ENCODE data around the gene ZC2HC1B. TPM values are rescaled to one million over a fixed set of nuclear protein-coding genes. Genes with fewer than 3 reads are reported as not detected.

The ZC2HC1B gene
- total and polyA plus RNA-seq, 4 donors: 0.28 TPM; not detected in 3

DNA sequence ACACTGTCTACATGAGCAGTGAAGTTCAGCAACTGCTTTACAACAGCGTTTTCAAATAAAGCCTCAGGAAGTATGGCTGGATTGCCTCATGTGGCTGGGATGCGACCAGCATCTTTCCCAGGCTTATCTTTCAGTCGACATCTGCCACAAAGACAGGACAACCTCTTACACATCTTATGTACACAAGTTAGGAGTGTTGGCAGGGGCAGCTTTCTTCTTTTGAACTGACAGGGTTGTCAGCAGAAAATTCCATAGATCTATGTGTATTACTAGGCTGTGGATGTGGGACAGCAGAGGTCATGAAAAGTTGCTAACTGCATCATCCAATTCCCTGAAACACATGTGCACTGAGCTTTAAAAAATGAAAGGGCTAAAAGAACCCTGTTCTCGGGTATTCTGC is 95.7 kb downstream of the ZC2HC1B start:
- Histone ChIP-seq H3K4me1 (ENCODE audit: control insufficient read depth in 5 of 5, insufficient read depth in 5 of 5, low read length in 5 of 5) (peaks cover 0 to 69% (median 48%) of the 10 kb centered on the region in 5 donors), H3K27me3 (ENCODE audit: control insufficient read depth in 3 of 3, insufficient read depth in 3 of 3, low read length in 2 of 3) (no peaks in the 10 kb centered on the region), H3K9me3 (ENCODE audit: control insufficient read depth in 4 of 4, insufficient read depth in 3 of 4, low read length in 3 of 4) (no peaks in the 10 kb centered on the region), H3K4me3 (no peak overlapping the region), H3K36me3 (ENCODE audit: control insufficient read depth in 4 of 4, insufficient read depth in 4 of 4, low read length in 4 of 4) (peaks cover 0 to 3% (median 0%) of the 10 kb centered on the region in 4 donors), H3K9ac (ENCODE audit: insufficient read depth in 1 of 2, low read length in 2 of 2) (no peak overlapping the region), H3K27ac (ENCODE audit: low read depth in 1 of 2, low read length in 1 of 2) (peak overlapping the region in 1 of 2 donors; percentile 10)
- TF ChIP-seq, protein P1, sequence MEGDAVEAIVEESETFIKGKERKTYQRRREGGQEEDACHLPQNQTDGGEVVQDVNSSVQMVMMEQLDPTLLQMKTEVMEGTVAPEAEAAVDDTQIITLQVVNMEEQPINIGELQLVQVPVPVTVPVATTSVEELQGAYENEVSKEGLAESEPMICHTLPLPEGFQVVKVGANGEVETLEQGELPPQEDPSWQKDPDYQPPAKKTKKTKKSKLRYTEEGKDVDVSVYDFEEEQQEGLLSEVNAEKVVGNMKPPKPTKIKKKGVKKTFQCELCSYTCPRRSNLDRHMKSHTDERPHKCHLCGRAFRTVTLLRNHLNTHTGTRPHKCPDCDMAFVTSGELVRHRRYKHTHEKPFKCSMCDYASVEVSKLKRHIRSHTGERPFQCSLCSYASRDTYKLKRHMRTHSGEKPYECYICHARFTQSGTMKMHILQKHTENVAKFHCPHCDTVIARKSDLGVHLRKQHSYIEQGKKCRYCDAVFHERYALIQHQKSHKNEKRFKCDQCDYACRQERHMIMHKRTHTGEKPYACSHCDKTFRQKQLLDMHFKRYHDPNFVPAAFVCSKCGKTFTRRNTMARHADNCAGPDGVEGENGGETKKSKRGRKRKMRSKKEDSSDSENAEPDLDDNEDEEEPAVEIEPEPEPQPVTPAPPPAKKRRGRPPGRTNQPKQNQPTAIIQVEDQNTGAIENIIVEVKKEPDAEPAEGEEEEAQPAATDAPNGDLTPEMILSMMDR (IDR thresholded peaks at IDR 0.05; ENCODE audit: control extremely low read depth, extremely low read depth): no peak
- WGBS, 2 donors: 47 to 51% methylated on average over 4 of the region's 4 CpGs
- DNase-seq (peak; percentile 57 to 72 (median 72)), ATAC-seq (ENCODE audit: insufficient read depth, low FRiP score) (no peak)

DNA sequence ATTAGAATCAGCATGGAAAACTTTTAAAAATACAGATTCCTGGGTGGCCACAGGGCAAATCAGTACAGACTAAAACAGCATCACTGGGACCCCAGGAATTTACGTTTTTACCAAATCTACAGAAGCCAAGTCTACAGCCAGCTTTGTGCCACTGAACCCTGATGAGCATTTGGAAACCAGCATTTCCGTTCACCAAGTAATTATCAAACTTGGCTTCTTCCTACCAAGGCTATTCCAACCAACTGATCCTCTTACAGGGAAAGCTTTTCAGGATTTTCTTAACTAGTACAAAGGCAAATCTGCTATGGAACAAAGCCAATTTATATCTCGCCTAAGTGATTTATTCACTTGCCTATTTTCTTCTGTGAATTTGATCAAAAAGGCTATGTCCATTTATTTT is 96.8 kb downstream of the ZC2HC1B start:
- DNase-seq (peak in 2 of 3 donors; percentile 62 to 67), ATAC-seq (ENCODE audit: insufficient read depth, low FRiP score) (no peak)
- Histone ChIP-seq H3K27ac (ENCODE audit: low read depth in 1 of 2, low read length in 1 of 2) (no peak overlapping the region), H3K9ac (ENCODE audit: insufficient read depth in 1 of 2, low read length in 2 of 2) (no peak overlapping the region), H3K4me1 (ENCODE audit: control insufficient read depth in 5 of 5, insufficient read depth in 5 of 5, low read length in 5 of 5) (peaks cover 0 to 80% (median 59%) of the 10 kb centered on the region in 5 donors), H3K4me3 (no peak overlapping the region), H3K36me3 (ENCODE audit: control insufficient read depth in 4 of 4, insufficient read depth in 4 of 4, low read length in 4 of 4) (peaks cover 0 to 7% (median 1%) of the 10 kb centered on the region in 4 donors), H3K27me3 (ENCODE audit: control insufficient read depth in 3 of 3, insufficient read depth in 3 of 3, low read length in 2 of 3) (no peaks in the 10 kb centered on the region), H3K9me3 (ENCODE audit: control insufficient read depth in 4 of 4, insufficient read depth in 3 of 4, low read length in 3 of 4) (no peaks in the 10 kb centered on the region)
- TF ChIP-seq, protein P1 (IDR thresholded peaks at IDR 0.05; ENCODE audit: control extremely low read depth, extremely low read depth): no peak
- WGBS, 2 donors: 87 to 92% methylated on average over 3 of the region's 3 CpGs

DNA sequence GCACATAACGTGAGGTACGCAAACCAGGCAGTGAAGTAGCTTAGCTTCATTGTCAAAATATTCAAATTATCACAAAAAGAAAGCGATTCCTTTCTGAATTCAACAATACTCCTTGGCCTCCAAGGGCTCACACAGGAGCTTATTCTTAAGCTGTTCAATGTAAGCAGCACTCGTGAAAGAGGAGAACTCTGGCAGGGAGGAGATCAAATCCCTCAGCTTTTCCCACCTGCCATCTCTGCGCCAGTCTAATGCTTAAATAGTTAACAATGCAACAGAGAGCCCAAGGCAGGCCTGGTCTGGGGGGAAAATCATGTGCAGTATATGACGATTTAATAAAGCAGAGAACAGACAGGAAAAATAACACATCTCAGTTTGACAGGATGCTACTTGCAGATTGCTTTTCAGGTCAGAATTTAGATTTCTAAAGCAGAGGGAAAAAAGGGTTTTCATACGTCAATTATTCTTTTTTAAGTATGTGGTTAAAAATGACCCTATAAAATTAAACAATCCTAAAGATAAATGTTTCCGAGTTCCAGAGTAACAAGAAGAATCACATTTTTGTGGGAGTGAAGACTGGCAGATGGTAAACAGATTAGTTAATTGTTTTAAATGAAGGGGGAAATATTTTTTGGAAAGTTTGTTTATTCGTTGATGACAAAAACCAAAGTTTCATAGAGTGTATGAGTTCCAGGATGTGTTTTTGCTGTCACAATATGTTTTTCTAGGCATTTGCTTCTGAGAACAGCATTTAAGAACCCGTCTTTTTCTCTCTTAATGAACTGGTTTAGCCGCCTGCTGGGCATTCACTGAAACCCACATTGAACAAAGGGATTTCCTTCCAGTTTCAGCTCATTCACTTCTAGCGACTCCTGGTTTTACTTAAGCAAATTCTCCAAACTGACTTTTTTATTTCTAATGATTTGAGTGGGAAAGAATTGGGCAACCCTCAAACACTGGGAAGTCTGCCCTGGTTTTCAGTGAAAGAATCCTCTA is 97.9 kb downstream of the ZC2HC1B start:
- DNase-seq (peak; percentile 83 to 96 (median 96)), ATAC-seq (ENCODE audit: insufficient read depth, low FRiP score) (no peak)
- Histone ChIP-seq H3K4me1 (ENCODE audit: control insufficient read depth in 5 of 5, insufficient read depth in 5 of 5, low read length in 5 of 5) (peaks cover 0 to 92% (median 63%) of the 10 kb centered on the region in 5 donors), H3K27me3 (ENCODE audit: control insufficient read depth in 3 of 3, insufficient read depth in 3 of 3, low read length in 2 of 3) (no peaks in the 10 kb centered on the region), H3K9ac (ENCODE audit: insufficient read depth in 1 of 2, low read length in 2 of 2) (no peak overlapping the region), H3K4me3 (no peak overlapping the region), H3K36me3 (ENCODE audit: control insufficient read depth in 4 of 4, insufficient read depth in 4 of 4, low read length in 4 of 4) (peaks cover 0 to 7% (median 3%) of the 10 kb centered on the region in 4 donors), H3K9me3 (ENCODE audit: control insufficient read depth in 4 of 4, insufficient read depth in 3 of 4, low read length in 3 of 4) (no peaks in the 10 kb centered on the region), H3K27ac (ENCODE audit: low read depth in 1 of 2, low read length in 1 of 2) (no peak overlapping the region)
- TF ChIP-seq, protein P1 (IDR thresholded peaks at IDR 0.05; ENCODE audit: control extremely low read depth, extremely low read depth): no peak
- WGBS, 2 donors: 65 to 79% methylated on average over 12 of the region's 12 CpGs

Data from lung (tissue), 12 donors.